Fibroblast of mammary gland (primary cell): ENCODE measurements around the gene BCR.
"Not testable (repeated sequence)": the region's sequence is repeated elsewhere in the genome, so short reads cannot be mapped to it uniquely, and the experiment has no call there.

ENCODE experiments used
- DNase-seq: peaks from one replicate; pipeline ENCODE4 v3.0.0-alpha.2; 2010; ENCODE audit warnings: low read depth
- H3K4me3 ChIP-seq: 2 replicates; pipeline ENCODE4 v1.5.1; 2011; ENCODE audit warnings: low read depth, mild to moderate bottlenecking, low read length, moderate library complexity; ENCODE audit not compliant: control insufficient read depth
- CTCF ChIP-seq: conservative IDR thresholded peaks from 2 replicates; pipeline ENCODE4 v1.5.1; 2011; ENCODE audit warnings: low read depth, low read length, inconsistent platforms; ENCODE audit not compliant: control insufficient read depth, insufficient read depth

BCR gene

DNA sequence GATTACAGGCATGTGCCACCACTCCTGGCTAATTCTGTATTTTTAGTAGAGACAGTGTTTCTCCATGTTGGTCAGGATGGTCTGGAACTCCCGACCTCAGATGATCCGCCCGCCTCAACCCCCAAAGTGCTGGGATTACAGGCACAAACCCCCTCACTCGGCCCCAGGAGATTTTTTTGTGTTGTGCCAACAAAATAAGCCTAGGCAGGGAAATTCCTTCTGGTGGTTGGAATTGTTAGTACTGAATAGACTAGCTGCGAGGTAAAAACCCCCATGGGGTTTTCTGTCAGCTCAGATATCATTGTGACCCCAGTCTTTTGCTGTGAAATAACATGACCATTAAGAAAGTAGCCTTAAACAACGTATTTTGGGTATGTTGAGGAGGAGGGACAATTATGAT, 144.9 kb downstream of the BCR start:
- DNase-seq, result no peak
- no peak overlapping the region for H3K4me3 ChIP-seq
- TF ChIP-seq CTCF, result no peak

GRCh38 chr22:23333822-23334221, 153.5 kb downstream of the BCR start:
- not testable (repeated sequence) for DNase-seq

DNA sequence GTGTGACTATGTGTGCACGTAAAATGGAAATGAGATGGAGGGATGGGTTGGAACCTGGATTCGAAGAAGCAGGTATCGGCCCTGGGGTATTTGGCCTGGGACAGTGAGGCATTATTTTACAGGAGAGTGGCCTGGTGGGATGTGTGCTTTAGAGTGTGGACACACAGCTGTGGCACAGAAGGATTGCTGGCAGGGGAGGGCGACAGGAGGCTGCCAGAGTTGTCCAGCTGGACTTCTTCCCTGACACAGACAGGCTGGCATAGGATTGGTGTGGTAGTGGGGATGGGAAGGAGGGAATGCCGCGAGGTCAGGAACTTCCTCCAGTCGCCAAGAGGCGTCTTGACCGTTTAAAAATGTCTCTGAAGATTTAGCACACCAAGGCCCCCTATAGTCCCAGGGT, 157.4 kb downstream of the BCR start:
- DNase-seq, H3K4me3 ChIP-seq: not testable (repeated sequence)

More at GRCh38 chr22:23333822-23334221, 153.5 kb downstream of the BCR start:
- H3K4me3 ChIP-seq, result not testable (repeated sequence)

DNA sequence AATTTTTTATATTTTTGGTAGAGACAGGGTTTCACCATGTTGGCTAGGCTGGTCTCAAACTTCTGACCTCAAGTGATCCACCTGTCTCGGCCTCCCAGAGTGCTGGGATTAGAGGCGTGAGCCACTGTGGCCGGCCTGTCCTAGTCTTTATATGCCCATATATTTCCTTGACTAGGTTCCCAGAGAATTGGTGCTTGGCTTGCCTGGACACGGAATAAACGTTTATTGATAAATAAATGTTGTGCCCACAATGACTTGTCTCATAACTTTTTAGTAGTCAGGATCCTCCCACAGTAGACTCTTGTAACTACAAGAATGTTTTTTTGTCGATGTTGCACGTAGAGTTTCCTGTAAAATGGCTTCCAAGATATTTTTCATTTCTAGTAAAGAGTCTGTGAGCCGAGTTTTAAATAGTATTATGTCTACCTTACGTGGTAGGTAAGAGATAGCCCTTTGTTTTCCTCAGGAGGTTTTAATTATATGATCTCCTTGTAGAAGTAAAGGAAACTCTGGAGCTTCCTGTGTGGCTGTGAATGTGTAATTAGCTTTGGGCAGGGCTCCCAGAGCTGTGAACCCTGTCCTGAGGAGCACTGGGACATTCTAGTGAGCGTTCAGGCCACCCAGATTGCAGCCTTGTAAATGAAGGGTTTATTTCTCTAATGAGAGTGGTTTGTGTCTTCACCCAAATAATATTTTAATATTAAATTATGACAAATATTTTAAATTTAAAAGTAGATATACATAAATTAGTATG, 161.8 kb downstream of the BCR start:
- not testable (repeated sequence) for DNase-seq

GRCh38 chr22:23351321-23351720, 171.0 kb downstream of the BCR start:
- no peak for DNase-seq
- H3K4me3 ChIP-seq, result no peak overlapping the region
- no peak for TF ChIP-seq CTCF

More for the DNA sequence above, 161.8 kb downstream of the BCR start:
- not testable (repeated sequence) for H3K4me3 ChIP-seq

DNA sequence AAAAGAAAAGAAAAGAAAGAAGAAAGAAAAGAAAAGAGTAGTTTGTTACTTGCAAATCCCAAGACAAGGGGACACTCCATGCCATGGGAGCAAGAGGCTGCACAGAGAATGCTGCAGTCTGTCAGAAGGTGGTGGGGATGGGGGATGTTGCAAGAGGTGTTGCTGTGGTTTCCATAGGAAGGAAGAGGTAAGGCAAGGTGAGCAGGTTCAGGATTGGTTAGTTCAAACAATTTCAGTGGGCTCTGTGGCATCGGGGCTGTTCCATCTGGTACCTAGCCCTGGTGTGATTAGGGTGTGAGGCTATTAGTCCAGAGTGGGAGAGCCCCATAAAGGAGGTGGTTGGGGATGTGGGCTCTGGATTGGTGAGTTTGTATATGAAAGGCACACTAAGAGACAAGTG, 172.7 kb downstream of the BCR start:
- H3K4me3 ChIP-seq, result no peak overlapping the region
- DNase-seq, result no peak
- no peak for TF ChIP-seq CTCF

DNA sequence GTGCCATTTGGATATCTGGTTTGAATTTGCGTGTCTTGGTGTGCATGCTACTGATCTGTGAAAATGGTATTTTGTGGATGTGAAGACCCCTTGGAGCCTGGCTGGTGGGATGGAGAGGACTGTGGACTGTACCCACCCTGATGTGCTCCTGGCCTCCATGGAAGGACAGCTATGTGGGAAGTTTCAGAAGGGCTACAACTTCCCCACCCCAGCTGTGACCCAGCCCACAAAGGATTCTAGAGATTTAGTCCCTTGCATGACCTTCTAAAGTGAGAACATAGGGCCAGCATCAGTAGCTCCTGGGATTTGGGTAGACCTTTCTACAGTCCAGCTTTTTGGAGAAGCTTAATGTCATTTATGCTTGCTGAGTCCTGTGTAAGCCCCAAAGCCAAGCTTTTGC, 173.4 kb downstream of the BCR start:
- no peak overlapping the region for H3K4me3 ChIP-seq
- DNase-seq, result no peak
- no peak for TF ChIP-seq CTCF

GRCh38 chr22:23356094-23356493, 175.8 kb downstream of the BCR start:
- TF ChIP-seq CTCF, result no peak
- DNase-seq, result no peak
- no peak overlapping the region for H3K4me3 ChIP-seq

GRCh38 chr22:23357053-23357452, 176.7 kb downstream of the BCR start:
- no peak overlapping the region for H3K4me3 ChIP-seq
- no peak for TF ChIP-seq CTCF
- no peak for DNase-seq
